BLaER1 treated with 17β-estradiol and CSF1 and Interleukin-3, amounts not matched to agents 10 nM and 100 nM (cell line): ENCODE measurements around the gene KLHDC10.
A peak's percentile ranks its signal among the peaks of the same experiment; 100 is the strongest.
"Not testable (repeated sequence)": the region's sequence is repeated elsewhere in the genome, so short reads cannot be mapped to it uniquely, and the experiment has no call there.

Source experiments
- H3K27ac ChIP-seq, 11 experiments: shearing (Covaris generic); formaldehyde crosslinking; 2 replicates each; pipeline ENCODE4 v1.8.1; 2022
- H3K27me3 ChIP-seq, 11 experiments: shearing (Covaris generic); formaldehyde crosslinking; 2 replicates each; pipeline ENCODE4 v1.8.1; 2022
- H3K36me3 ChIP-seq, 11 experiments: shearing (Covaris generic); formaldehyde crosslinking; 2 replicates each; pipeline ENCODE4 v1.8.1; 2022
- H3K4me1 ChIP-seq, 10 experiments: shearing (Covaris generic); formaldehyde crosslinking; 2 replicates each; pipeline ENCODE4 v1.8.1; 2022
- H3K4me2 ChIP-seq, 11 experiments: shearing (Covaris generic); formaldehyde crosslinking; 2 replicates each; pipeline ENCODE4 v1.8.1; 2022
- H3K4me3 ChIP-seq, 10 experiments: shearing (Covaris generic); formaldehyde crosslinking; 2 replicates each; pipeline ENCODE4 v1.8.1; 2022
- H3K9ac ChIP-seq, 11 experiments: shearing (Covaris generic); formaldehyde crosslinking; 2 replicates each; pipeline ENCODE4 v1.8.1; 2022
- H3K9me3 ChIP-seq, 11 experiments: shearing (Covaris generic); formaldehyde crosslinking; replicated peaks in 1 of 11; 2 replicates each; pipeline ENCODE4 v1.8.1; 2022
- H4K20me1 ChIP-seq, 11 experiments: shearing (Covaris generic); formaldehyde crosslinking; 2 replicates each; pipeline ENCODE4 v1.8.1; 2022
- Cebpa-rat ChIP-seq, 11 experiments: shearing (Covaris generic); IDR thresholded peaks; 2 replicates each; pipeline ENCODE4 v1.8.1; 2022

The KLHDC10 gene

DNA sequence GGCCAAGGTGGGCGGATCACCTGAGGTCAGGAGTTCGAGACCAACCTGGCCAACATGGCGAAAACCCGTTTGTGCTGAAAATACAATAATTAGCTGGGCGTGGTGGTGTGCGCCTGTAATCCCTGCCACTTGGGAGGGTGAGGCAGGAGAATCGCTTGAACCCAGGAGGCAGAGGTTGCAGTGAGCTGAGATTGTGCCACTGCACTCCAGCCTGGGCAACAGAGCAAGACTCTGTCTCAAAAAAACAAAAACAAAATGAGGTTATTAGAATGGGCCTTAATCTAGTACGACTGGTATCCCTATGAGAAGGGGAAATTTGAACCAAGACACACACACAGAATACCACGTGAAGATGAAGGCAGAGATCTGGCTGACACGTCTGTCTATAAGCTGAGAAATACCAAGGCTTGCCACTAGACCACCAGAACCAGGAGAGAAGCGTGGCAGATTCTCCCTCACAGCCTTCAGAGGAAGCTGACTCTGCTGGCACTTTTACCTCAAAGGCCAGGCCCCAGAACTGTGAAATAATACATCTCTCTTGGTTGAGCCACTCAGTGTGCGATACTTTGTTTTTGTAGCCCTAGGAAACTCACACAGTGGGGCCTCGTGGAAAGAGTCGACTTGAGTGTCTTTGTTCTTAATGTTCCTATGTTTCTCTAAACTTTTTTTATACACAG is 75.2 kb downstream of the KLHDC10 start:
- H3K9ac ChIP-seq = no peak overlapping the region
- peaks cover 0 to 49% (median 27%) of the 10 kb centered on the region in 11 experiments; a peak in 15 of 22 replicates for H4K20me1 ChIP-seq
- no peak overlapping the region for H3K4me2 ChIP-seq
- TF ChIP-seq Cebpa-rat (IDR thresholded peaks at IDR 0.05) = no peak
- H3K4me1 ChIP-seq = peaks cover 40 to 69% (median 65%) of the 10 kb centered on the region in 10 experiments
- H3K36me3 ChIP-seq = peaks cover 0 to 4% (median 1%) of the 10 kb centered on the region in 11 experiments; a peak in 7 of 22 replicates
- H3K9me3 ChIP-seq = peaks cover 0 to 5% (median 5%) of the 10 kb centered on the region in 11 experiments; a peak in 17 of 22 replicates
- no peak overlapping the region for H3K27ac ChIP-seq
- H3K27me3 ChIP-seq = peaks cover 0 to 18% (median 12%) of the 10 kb centered on the region in 11 experiments; a peak in 13 of 22 replicates
- H3K4me3 ChIP-seq = no peak overlapping the region

DNA sequence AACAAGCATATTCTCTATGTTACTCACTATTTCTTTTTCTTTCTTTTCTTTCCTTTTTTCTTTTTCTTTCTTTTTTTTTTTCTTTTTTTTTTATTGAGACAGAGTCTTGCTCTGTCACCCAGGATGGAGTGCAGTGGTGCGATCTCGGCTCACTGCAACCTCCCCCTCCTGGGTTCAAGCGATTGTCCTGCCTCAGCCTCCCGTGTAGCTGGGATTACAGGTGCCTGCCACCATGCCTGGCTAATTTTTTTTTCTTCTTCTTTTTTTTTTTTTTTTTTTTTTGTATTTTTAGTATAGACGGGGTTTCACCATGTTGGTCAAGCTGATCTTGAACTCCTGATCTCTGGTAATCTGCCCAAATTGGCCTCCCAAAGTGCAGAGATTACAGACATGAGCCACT is 75.8 kb downstream of the KLHDC10 start:
- Histone ChIP-seq H4K20me1 (peaks cover 0 to 43% (median 25%) of the 10 kb centered on the region in 11 experiments; a peak in 15 of 22 replicates), H3K4me2 (peak overlapping the region in 2 of 11 experiments; percentile 93 to 95; a peak in 2 of 22 replicates), H3K27me3 (peaks cover 0 to 12% (median 6%) of the 10 kb centered on the region in 11 experiments; a peak in 11 of 22 replicates), H3K9me3 (peaks cover 0 to 11% (median 10%) of the 10 kb centered on the region in 11 experiments; a peak in 17 of 22 replicates), H3K4me1 (peaks cover 36 to 68% (median 66%) of the 10 kb centered on the region in 10 experiments)
- H3K4me3 ChIP-seq, H3K27ac ChIP-seq, H3K36me3 ChIP-seq, H3K9ac ChIP-seq: not testable (repeated sequence)

DNA sequence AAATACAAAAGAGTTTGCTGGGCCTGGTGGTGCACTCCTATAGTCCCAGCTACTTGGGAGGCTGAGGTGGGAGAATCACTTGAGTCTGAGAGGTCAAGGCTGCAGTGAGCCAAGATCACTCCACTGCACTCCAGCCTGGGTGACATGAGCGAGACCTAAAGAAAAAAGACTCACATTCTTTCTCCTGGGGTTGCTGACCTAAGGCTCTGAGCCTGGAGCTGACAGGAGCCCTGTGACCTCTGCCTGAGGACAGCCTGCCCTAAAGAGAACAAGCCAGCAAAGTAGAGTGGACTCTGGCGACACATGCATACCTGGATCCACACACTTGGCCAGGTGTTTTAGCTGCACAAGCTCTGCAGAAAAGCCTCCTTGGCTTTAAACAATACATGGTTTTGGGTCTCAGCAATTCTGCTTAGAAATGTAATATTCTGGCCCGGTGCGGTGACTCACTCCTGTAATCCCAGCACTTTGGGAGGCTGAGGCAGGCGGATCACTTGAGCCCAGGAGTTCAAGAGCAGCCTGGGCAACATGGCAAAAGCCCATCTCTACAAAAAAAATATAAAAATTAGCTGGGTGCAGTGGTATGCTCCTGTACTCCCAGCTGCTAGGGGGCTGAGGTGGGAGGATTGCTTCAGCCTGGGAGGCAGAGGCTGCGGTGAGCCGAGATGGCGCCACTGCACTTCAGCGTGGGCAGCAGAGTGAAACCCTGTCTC is 76.5 kb downstream of the KLHDC10 start:
- H3K9ac ChIP-seq = no peak overlapping the region
- H3K4me2 ChIP-seq = peak overlapping the region in 9 of 11 experiments; percentile 80 to 96 (median 93); a peak in 15 of 22 replicates
- H3K9me3 ChIP-seq = peaks cover 0 to 17% (median 11%) of the 10 kb centered on the region in 11 experiments; a peak in 17 of 22 replicates
- H3K4me1 ChIP-seq = peaks cover 33 to 66% (median 60%) of the 10 kb centered on the region in 10 experiments
- H3K4me3 ChIP-seq = no peak overlapping the region
- TF ChIP-seq Cebpa-rat (IDR thresholded peaks at IDR 0.05) = no peak
- H3K27ac ChIP-seq = no peak overlapping the region
- H3K36me3 ChIP-seq = no peaks in the 10 kb centered on the region
- H3K27me3 ChIP-seq = peaks cover 0 to 6% (median 0%) of the 10 kb centered on the region in 11 experiments; a peak in 4 of 22 replicates
- peaks cover 0 to 36% (median 21%) of the 10 kb centered on the region in 11 experiments; a peak in 14 of 22 replicates for H4K20me1 ChIP-seq

DNA sequence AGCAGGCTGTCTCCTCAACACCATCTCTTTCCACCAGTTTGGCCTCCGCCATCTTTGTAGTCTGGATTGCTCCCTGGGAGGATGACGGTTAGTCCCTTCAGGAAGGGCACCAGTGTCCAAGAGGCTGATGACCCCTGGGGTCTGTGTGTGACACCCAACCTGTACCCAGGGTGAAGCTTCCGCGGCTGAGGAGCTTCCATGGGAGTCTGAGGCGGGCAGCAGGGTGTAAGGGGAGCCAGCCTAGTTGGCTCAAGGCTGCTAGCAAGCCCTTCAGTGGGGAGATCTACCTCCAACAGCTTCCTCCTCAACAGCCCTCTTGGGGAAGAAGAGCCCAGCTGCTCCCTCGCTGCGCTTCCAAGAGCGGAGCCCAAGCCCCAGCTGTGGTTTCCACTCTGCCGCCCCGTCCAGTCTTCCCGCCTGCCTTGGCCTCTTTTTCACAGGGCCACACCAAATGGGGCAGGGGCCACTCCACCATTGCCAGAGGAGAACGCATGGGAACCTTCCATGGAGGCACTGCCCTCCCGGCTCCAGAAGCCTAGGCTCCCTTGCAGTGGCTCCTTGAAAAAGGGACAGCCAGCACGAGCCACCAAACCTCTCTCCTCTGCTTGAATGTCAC is 77.5 kb downstream of the KLHDC10 start:
- no peak for TF ChIP-seq Cebpa-rat (IDR thresholded peaks at IDR 0.05)
- H4K20me1 ChIP-seq = peaks cover 0 to 28% (median 13%) of the 10 kb centered on the region in 11 experiments; a peak in 13 of 22 replicates
- peaks cover 0 to 7% (median 4%) of the 10 kb centered on the region in 11 experiments; a peak in 16 of 22 replicates for H3K27me3 ChIP-seq
- peak overlapping the region in 3 of 11 experiments; percentile 7 to 54 (median 14); a peak in 6 of 22 replicates for H3K27ac ChIP-seq
- no peaks in the 10 kb centered on the region for H3K36me3 ChIP-seq
- peak overlapping the region; percentile 63 to 96 (median 84) for H3K4me2 ChIP-seq
- peaks cover 0 to 22% (median 11%) of the 10 kb centered on the region in 11 experiments; a peak in 17 of 22 replicates for H3K9me3 ChIP-seq
- H3K4me3 ChIP-seq = no peak overlapping the region
- H3K9ac ChIP-seq = no peak overlapping the region
- H3K4me1 ChIP-seq = peaks cover 35 to 59% (median 53%) of the 10 kb centered on the region in 10 experiments

DNA sequence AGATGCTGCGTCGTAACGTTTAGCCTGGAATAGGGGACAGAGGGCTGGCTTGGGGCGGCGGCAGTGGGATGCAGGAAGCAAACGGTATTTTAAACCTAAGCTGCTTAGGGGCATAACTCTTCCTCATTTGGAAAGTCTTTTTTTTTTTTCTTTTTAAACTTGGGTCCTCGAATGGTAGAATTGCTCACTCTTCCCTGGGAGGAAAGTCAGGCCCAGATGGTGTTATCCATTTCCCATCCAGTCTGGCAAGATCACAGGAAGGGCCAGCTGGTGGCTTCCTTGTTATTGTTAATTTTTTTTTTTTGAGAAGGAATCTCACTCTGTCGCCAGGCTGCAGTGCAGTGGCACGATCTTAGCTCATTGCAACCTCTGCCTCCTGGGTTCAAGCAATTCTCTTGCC is 78.2 kb downstream of the KLHDC10 start:
- no peak for TF ChIP-seq Cebpa-rat (IDR thresholded peaks at IDR 0.05)
- peaks cover 35 to 62% (median 58%) of the 10 kb centered on the region in 10 experiments for H3K4me1 ChIP-seq

DNA sequence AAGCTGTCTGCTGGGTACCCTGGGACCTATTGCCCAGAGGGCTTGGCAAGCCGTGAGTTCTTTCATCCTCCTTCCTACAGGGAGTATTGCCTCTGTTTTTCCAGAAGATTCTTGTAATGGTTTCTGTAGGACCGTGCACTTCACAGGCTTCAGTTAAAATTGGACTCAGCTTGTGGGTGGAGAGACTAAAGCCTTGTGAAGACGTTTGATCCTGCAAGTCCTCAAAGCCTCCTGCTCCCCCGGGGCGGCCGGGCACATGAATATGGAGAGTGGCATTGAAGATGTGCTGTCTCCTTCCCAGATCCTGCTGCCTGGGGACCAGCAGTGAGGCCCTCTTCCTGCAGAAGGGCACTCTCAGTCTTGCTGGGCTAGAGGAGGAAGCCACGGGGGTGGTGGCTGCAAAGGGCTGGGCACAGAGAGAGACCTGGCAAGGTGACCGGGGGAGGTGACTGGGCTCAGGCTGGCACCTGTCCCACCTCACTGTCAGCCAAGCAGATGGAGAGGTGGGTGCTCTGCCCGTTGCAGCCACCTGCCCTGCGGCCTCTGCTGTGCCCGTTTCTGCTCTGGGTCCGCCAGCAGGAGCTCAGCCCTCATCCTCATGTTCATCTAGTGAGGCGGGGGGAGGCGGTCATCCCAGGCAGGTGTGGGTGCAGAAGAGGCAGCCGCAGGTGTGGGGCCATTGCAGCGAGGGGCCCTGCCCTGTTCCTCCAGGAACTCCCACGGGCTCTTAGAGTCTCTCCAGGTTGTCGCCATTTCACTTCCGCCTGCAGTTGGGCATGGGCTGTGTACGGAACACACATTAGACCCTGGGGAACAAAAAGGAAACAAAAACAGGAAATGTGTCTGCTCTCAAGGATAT is 79.2 kb downstream of the KLHDC10 start:
- Histone ChIP-seq H3K27me3 (peaks cover 13 to 23% (median 20%) of the 10 kb centered on the region in 11 experiments), H3K4me3 (peak overlapping the region in 7 of 10 experiments; percentile 16 to 57 (median 32); a peak in 13 of 20 replicates), H3K4me1 (peaks cover 36 to 70% (median 65%) of the 10 kb centered on the region in 10 experiments), H3K9me3 (peaks cover 0 to 22% (median 11%) of the 10 kb centered on the region in 11 experiments; a peak in 17 of 22 replicates), H4K20me1 (peaks cover 0 to 41% (median 14%) of the 10 kb centered on the region in 11 experiments; a peak in 11 of 22 replicates), H3K27ac (peak overlapping the region in 9 of 11 experiments; percentile 11 to 71 (median 54); a peak in 15 of 22 replicates), H3K9ac (peak overlapping the region in 4 of 11 experiments; percentile 4 to 49 (median 19); a peak in 5 of 22 replicates), H3K4me2 (peak overlapping the region; percentile 80 to 96 (median 84)), H3K36me3 (no peaks in the 10 kb centered on the region)
- TF ChIP-seq Cebpa-rat (IDR thresholded peaks at IDR 0.05) = no peak

More for the DNA sequence above, 78.2 kb downstream of the KLHDC10 start:
- Histone ChIP-seq H3K27ac (peak overlapping the region in 3 of 11 experiments; percentile 14 to 66 (median 54); a peak in 2 of 22 replicates), H3K9ac (no peak overlapping the region), H3K9me3 (peaks cover 0 to 22% (median 11%) of the 10 kb centered on the region in 11 experiments; a peak in 17 of 22 replicates), H3K4me3 (no peak overlapping the region), H3K27me3 (peaks cover 7 to 15% (median 11%) of the 10 kb centered on the region in 11 experiments), H3K36me3 (no peaks in the 10 kb centered on the region), H4K20me1 (peaks cover 0 to 35% (median 17%) of the 10 kb centered on the region in 11 experiments; a peak in 11 of 22 replicates), H3K4me2 (peak overlapping the region; percentile 63 to 96 (median 84))

DNA sequence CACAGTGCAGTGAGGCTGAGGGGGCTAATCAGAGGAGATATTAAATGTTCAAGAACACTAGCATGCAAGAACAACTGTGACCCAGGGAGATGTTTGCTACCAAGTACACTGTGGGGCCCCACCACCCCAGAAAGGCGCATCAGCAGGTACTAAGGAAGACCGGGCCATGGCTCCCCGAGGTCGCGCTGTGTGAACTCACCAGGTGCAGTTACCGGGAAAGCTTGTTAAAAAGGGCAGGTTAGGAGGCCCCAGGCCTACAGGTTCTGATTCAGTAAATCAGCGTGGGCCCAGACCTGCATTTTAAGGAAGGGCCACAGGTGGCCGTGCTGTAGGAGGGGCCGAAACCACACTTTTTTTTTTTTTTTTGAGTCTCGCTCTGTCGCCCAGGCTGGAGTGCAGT is 80.3 kb downstream of the KLHDC10 start:
- H3K4me2 ChIP-seq = peak overlapping the region; percentile 17 to 96 (median 84); a peak in 19 of 22 replicates

More for the DNA sequence above, 80.3 kb downstream of the KLHDC10 start:
- no peak for TF ChIP-seq Cebpa-rat (IDR thresholded peaks at IDR 0.05)
- peaks cover 0 to 22% (median 16%) of the 10 kb centered on the region in 11 experiments; a peak in 18 of 22 replicates for H3K9me3 ChIP-seq
- no peak overlapping the region for H3K9ac ChIP-seq
- H3K36me3 ChIP-seq = no peaks in the 10 kb centered on the region
- peak overlapping the region in 5 of 11 experiments; percentile 10 to 64 (median 35); a peak in 6 of 22 replicates for H3K27ac ChIP-seq
- H3K4me1 ChIP-seq = peaks cover 39 to 76% (median 71%) of the 10 kb centered on the region in 10 experiments
- 0 out of 20 replicates have a peak overlapping the region, but pooled peaks of 4 of the 10 experiments have one; percentile 8 to 51 (median 22) for H3K4me3 ChIP-seq
- peaks cover 0 to 46% (median 19%) of the 10 kb centered on the region in 11 experiments; a peak in 11 of 22 replicates for H4K20me1 ChIP-seq
- H3K27me3 ChIP-seq = peaks cover 21 to 32% (median 27%) of the 10 kb centered on the region in 11 experiments
